H1 (cell line): ENCODE results near the gene SCMH1. TPM values are rescaled to one million over a fixed set of nuclear protein-coding genes. Genes with fewer than 3 reads are reported as not detected.

Experiments used
- CTCF ChIA-PET: fragments of 300-600 bp; sonication (Branson Sonifier 250); formaldehyde crosslinking; loops from one replicate; lab custom pipeline; 2021; ENCODE audit not compliant: partially characterized antibody; lab: Charles Lee
- POLR2A ChIA-PET: fragments of 300-600 bp; sonication (Branson Sonifier 250); formaldehyde crosslinking; loops from one replicate; lab custom pipeline; 2021; ENCODE audit warnings: inconsistent platforms; ENCODE audit not compliant: partially characterized antibody; lab: Charles Lee
- DNase-seq, 2 experiments: peaks; one replicate each; pipeline versions ENCODE4 v3.0.0 to v3.0.0-alpha.2; 2010 to 2022; ENCODE audit warnings: low spot score in 2 of 2, low read depth in 1 of 2, mixed read lengths in 1 of 2
- FAIRE-seq: peaks from 2 replicates; lab custom pipeline; 2011; peaks lifted over from hg19 to GRCh38; lab: Jason Lieb, UNC
- H2AFZ ChIP-seq: 2 replicates; pipeline ENCODE4 v1.8.1; 2012; ENCODE audit warnings: low read length, inconsistent platforms
- H2AK5ac ChIP-seq: 2 replicates; pipeline ENCODE4 v1.6.1; 2013; ENCODE audit warnings: low read depth, low read length
- H2BK120ac ChIP-seq: replicated peaks from 2 replicates; pipeline ENCODE3; 2013; ENCODE audit warnings: low read depth, low read length, inconsistent platforms
- H2BK12ac ChIP-seq: 2 replicates; pipeline ENCODE4 v1.6.1; 2013; ENCODE audit warnings: low read depth, low read length
- H2BK15ac ChIP-seq: 2 replicates; pipeline ENCODE4 v1.6.1; 2013; ENCODE audit warnings: low read length
- H2BK20ac ChIP-seq: 2 replicates; pipeline ENCODE4 v1.6.1; 2013; ENCODE audit warnings: low read length
- H2BK5ac ChIP-seq: 2 replicates; pipeline ENCODE4 v1.6.1; 2013; ENCODE audit warnings: low read depth, low read length
- H3K14ac ChIP-seq: 2 replicates; pipeline ENCODE4 v1.6.1; 2013; ENCODE audit warnings: inconsistent platforms; ENCODE audit not compliant: insufficient read length
- H3K18ac ChIP-seq: 2 replicates; pipeline ENCODE4 v1.6.1; 2013; ENCODE audit warnings: low read length; ENCODE audit errors: extremely low read depth
- H3K23ac ChIP-seq: 2 replicates; pipeline ENCODE4 v1.6.1; 2013; ENCODE audit warnings: inconsistent platforms; ENCODE audit not compliant: insufficient read length
- H3K23me2 ChIP-seq: 2 replicates; pipeline ENCODE4 v1.6.1; 2013; ENCODE audit warnings: low read depth, low read length
- H3K27ac ChIP-seq: 2 replicates; pipeline ENCODE4 v1.6.1; 2011; ENCODE audit warnings: low read depth, low read length, inconsistent platforms
- H3K27me3 ChIP-seq, 4 experiments: replicated peaks in 1 of 4; 1 replicate in 1 of 4; 2 replicates in 3 of 4; pipeline versions ENCODE4 v1.6.1 to v1.8.1; 2011 to 2013; ENCODE audit warnings: low read length in 3 of 4, mild to moderate bottlenecking in 3 of 4, inconsistent platforms in 2 of 4, mixed read lengths in 2 of 4, moderate library complexity in 1 of 4; ENCODE audit not compliant: control insufficient read depth in 3 of 4, insufficient read depth in 3 of 4; ENCODE audit errors: extremely low read depth in 1 of 4
- H3K36me3 ChIP-seq, 4 experiments: 2 replicates each; pipeline versions ENCODE4 v1.6.1 to v1.8.1; 2011 to 2013; ENCODE audit warnings: mild to moderate bottlenecking in 4 of 4, low read length in 3 of 4, moderate library complexity in 2 of 4, control low read depth in 1 of 4, inconsistent platforms in 1 of 4; ENCODE audit not compliant: insufficient read depth in 4 of 4, control insufficient read depth in 2 of 4
- H3K4ac ChIP-seq: replicated peaks from 2 replicates; pipeline ENCODE3; 2013; ENCODE audit warnings: low read length, low read depth, mixed read lengths, inconsistent platforms; ENCODE audit not compliant: insufficient read length
- H3K4me1 ChIP-seq, 4 experiments: replicated peaks in 1 of 4; 1 replicate in 1 of 4; 2 replicates in 3 of 4; pipeline versions ENCODE4 v1.6.1 to v1.8.1; 2011 to 2013; ENCODE audit warnings: low read length in 3 of 4, inconsistent platforms in 2 of 4, mixed read lengths in 1 of 4; ENCODE audit not compliant: insufficient read depth in 4 of 4, control insufficient read depth in 3 of 4
- H3K4me2 ChIP-seq, 2 experiments: 2 replicates each; pipeline versions ENCODE4 v1.6.1 to v1.8.1; 2011 to 2013; ENCODE audit warnings: low read depth in 2 of 2, low read length in 2 of 2, control low read depth in 1 of 2, inconsistent platforms in 1 of 2, mild to moderate bottlenecking in 1 of 2; ENCODE audit not compliant: insufficient read depth in 1 of 2
- H3K4me3 ChIP-seq, 4 experiments: fragments of 200-600, 300-600 bp in 1 of 4; sonication (generic), shearing (Covaris generic), sonication (Bioruptor Twin) in 1 of 4; 2 replicates each; pipeline versions ENCODE4 v1.5.1 to v1.8.1; 2011 to 2016; ENCODE audit warnings: low read length in 4 of 4, low read depth in 3 of 4, control low read depth in 2 of 4, inconsistent platforms in 2 of 4, mild to moderate bottlenecking in 2 of 4, mixed read lengths in 1 of 4, moderate library complexity in 1 of 4; ENCODE audit not compliant: insufficient read depth in 2 of 4; ENCODE audit errors: extremely low read depth in 1 of 4
- H3K56ac ChIP-seq: replicated peaks from 2 replicates; pipeline ENCODE3; 2013; ENCODE audit warnings: low read depth, mild to moderate bottlenecking, mixed read lengths, low read length, inconsistent platforms; ENCODE audit not compliant: insufficient read length
- H3K79me1 ChIP-seq: 2 replicates; pipeline ENCODE4 v1.6.1; 2013; ENCODE audit warnings: low read depth, low read length, control low read depth
- H3K79me2 ChIP-seq, 2 experiments: 2 replicates each; pipeline versions ENCODE4 v1.6.1 to v1.8.1; 2012 to 2013; ENCODE audit warnings: low read length in 2 of 2, mild to moderate bottlenecking in 2 of 2, inconsistent platforms in 1 of 2; ENCODE audit not compliant: insufficient read depth in 2 of 2, control insufficient read depth in 1 of 2
- H3K9ac ChIP-seq, 4 experiments: replicated peaks in 1 of 4; 1 replicate in 1 of 4; 2 replicates in 3 of 4; pipeline versions ENCODE4 v1.6.1 to v1.8.1; 2011 to 2013; ENCODE audit warnings: low read depth in 3 of 4, low read length in 3 of 4, control low read depth in 2 of 4, mild to moderate bottlenecking in 2 of 4, moderate library complexity in 2 of 4, inconsistent platforms in 1 of 4; ENCODE audit errors: extremely low read depth in 1 of 4
- H3K9me3 ChIP-seq, 2 experiments: 2 replicates each; pipeline versions ENCODE4 v1.6.1 to v1.8.1; 2012 to 2013; ENCODE audit warnings: mild to moderate bottlenecking in 2 of 2, moderate library complexity in 2 of 2, control low read depth in 1 of 2, inconsistent platforms in 1 of 2, low read depth in 1 of 2, low read length in 1 of 2, mixed read lengths in 1 of 2; ENCODE audit not compliant: insufficient read depth in 2 of 2
- H4K20me1 ChIP-seq, 2 experiments: replicated peaks in 1 of 2; 2 replicates each; pipeline versions ENCODE3 to v1.8.1; 2011 to 2013; ENCODE audit warnings: inconsistent platforms in 2 of 2, low read length in 2 of 2, mild to moderate bottlenecking in 1 of 2; ENCODE audit not compliant: insufficient read depth in 2 of 2, control insufficient read depth in 1 of 2
- H4K5ac ChIP-seq: 2 replicates; pipeline ENCODE4 v1.6.1; 2013; ENCODE audit warnings: low read length, low read depth, mixed read lengths, inconsistent platforms; ENCODE audit not compliant: insufficient read length
- H4K8ac ChIP-seq: 2 replicates; pipeline ENCODE4 v1.8.0; 2013; ENCODE audit warnings: mild to moderate bottlenecking, moderate library complexity, low read length, inconsistent platforms; ENCODE audit not compliant: insufficient read depth; ENCODE audit errors: extremely low read depth
- H4K91ac ChIP-seq: replicated peaks from 2 replicates; pipeline ENCODE3; 2013; ENCODE audit warnings: low read length, mixed read lengths, inconsistent platforms; ENCODE audit not compliant: insufficient read length
- ATF2 ChIP-seq: IDR thresholded peaks from 2 replicates; pipeline ENCODE4 v1.6.1; 2012; ENCODE audit warnings: low read length, inconsistent platforms
- BRCA1 ChIP-seq: IDR thresholded peaks from 2 replicates; pipeline ENCODE4 v1.6.1; 2012; ENCODE audit warnings: low read depth, low read length, improper control_type of control experiment
- CHD2 ChIP-seq: IDR thresholded peaks from 2 replicates; pipeline ENCODE4 v1.6.1; 2012; ENCODE audit warnings: low read length, improper control_type of control experiment
- CTBP2 ChIP-seq: IDR thresholded peaks from 2 replicates; pipeline ENCODE4 v1.7.0; 2011; ENCODE audit warnings: borderline replicate concordance, mild to moderate bottlenecking, moderate library complexity, mixed read lengths, low read length; ENCODE audit not compliant: insufficient read depth, insufficient read length
- GABPA ChIP-seq: IDR thresholded peaks from 2 replicates; pipeline ENCODE4 v1.6.1; 2011; ENCODE audit warnings: mild to moderate bottlenecking, low read length, moderate library complexity, borderline replicate concordance; ENCODE audit not compliant: insufficient read depth
- JUN ChIP-seq: IDR thresholded peaks from 2 replicates; pipeline ENCODE4 v1.6.1; 2011; ENCODE audit warnings: low read depth, mild to moderate bottlenecking, improper control_type of control experiment, low read length
- NANOG ChIP-seq: IDR thresholded peaks from 2 replicates; pipeline ENCODE4 v1.6.1; 2011; ENCODE audit warnings: low read length, low read depth, mild to moderate bottlenecking, inconsistent platforms; ENCODE audit not compliant: insufficient read depth, poor library complexity, severe bottlenecking
- RBBP5 ChIP-seq: IDR thresholded peaks from 2 replicates; pipeline ENCODE4 v1.7.1; 2012; ENCODE audit warnings: low read depth, mild to moderate bottlenecking, inconsistent platforms, low read length, moderate library complexity, borderline replicate concordance
- SIN3A ChIP-seq, 2 experiments: IDR thresholded peaks in 1 of 2; conservative IDR thresholded peaks in 1 of 2; 2 replicates each; pipeline ENCODE4 v1.6.1; 2011 to 2012; ENCODE audit warnings: low read length in 2 of 2, improper control_type of control experiment in 1 of 2, low read depth in 1 of 2, mild to moderate bottlenecking in 1 of 2
- SIX5 ChIP-seq: IDR thresholded peaks from 2 replicates; pipeline ENCODE4 v1.6.1; 2011; ENCODE audit warnings: mild to moderate bottlenecking, low read depth, low read length
- USF2 ChIP-seq: IDR thresholded peaks from 2 replicates; pipeline ENCODE4 v1.6.1; 2011; ENCODE audit warnings: low read length, improper control_type of control experiment
- polyA plus RNA-seq, 7 experiments: library from polyadenylated mRNA; depleted of rRNA in 3 of 7; stranded (reverse) in 5 of 7; unstranded in 2 of 7; fragments of >200 nt in 5 of 7; fragments of 200-250 nt in 2 of 7; gene quantifications; 1 replicate in 5 of 7; 2 replicates in 1 of 7; 4 replicates in 1 of 7; pipeline versions ENCODE4 v1.2.1 to v1.2.3, GENCODE V29; 2011 to 2013; ENCODE audit warnings: missing spikeins in 2 of 7, mixed read lengths in 2 of 7
- total RNA-seq: library from RNA; stranded (reverse); fragmentation: NEBNext Ultra II Directional; extraction: Animal tissue kit (Norgen Biotek cat#: 25700); gene quantifications from 2 replicates; pipeline ENCODE4 v1.2.1, GENCODE V29; 2021

SCMH1 gene
- total and polyA plus RNA-seq, 2 of the 8 experiments (the other 6 are each of a cell fraction or from before 2014, with no cell fraction given): 16.6 to 30.7 TPM

GRCh38 chr1:41153750-41154274, 88.3 kb downstream of the SCMH1 start:
- H3K79me2 ChIP-seq: no peaks in the 10 kb centered on the region
- no peak for DNase-seq
- no peaks in the 10 kb centered on the region for H3K79me1 ChIP-seq
- no peak overlapping the region for H2BK5ac ChIP-seq
- H4K91ac ChIP-seq: no peak overlapping the region
- no peak overlapping the region for H4K5ac ChIP-seq
- H2BK120ac ChIP-seq: no peak overlapping the region
- no peaks in the 10 kb centered on the region for H3K9me3 ChIP-seq
- no peaks in the 10 kb centered on the region; a peak in 1 of 7 replicates for H3K4me1 ChIP-seq
- H3K4ac ChIP-seq: no peak overlapping the region
- TF ChIP-seq SIN3A (conservative IDR thresholded peaks at IDR 0.05 in 1 of 2, IDR thresholded peaks at IDR 0.05 in 1 of 2; ENCODE audit: low read depth in 1 of 2, low read length in 2 of 2) (no peak), ATF2 (no peak), SIX5 (no peak), CHD2 (no peak), NANOG (no peak), JUN (no peak), CTBP2 (no peak), BRCA1 (no peak), USF2 (no peak), GABPA (no peak), RBBP5 (no peak)
- no peak overlapping the region for H2AK5ac ChIP-seq
- no peak overlapping the region for H3K56ac ChIP-seq
- ChIA-PET CTCF (no interaction called here), POLR2A (no interaction called here)
- no peak overlapping the region for H3K27ac ChIP-seq
- no peak for FAIRE-seq
- H3K18ac ChIP-seq: no peak overlapping the region
- H3K23ac ChIP-seq: no peak overlapping the region
- no peak overlapping the region for H3K4me3 ChIP-seq
- no peaks in the 10 kb centered on the region for H3K23me2 ChIP-seq
- no peak overlapping the region for H3K14ac ChIP-seq
- H2BK15ac ChIP-seq: no peak overlapping the region
- no peak overlapping the region for H4K8ac ChIP-seq
- no peaks in the 10 kb centered on the region for H4K20me1 ChIP-seq
- H3K4me2 ChIP-seq: no peak overlapping the region
- no peak overlapping the region for H2BK20ac ChIP-seq
- H3K27me3 ChIP-seq: no peaks in the 10 kb centered on the region
- H2BK12ac ChIP-seq: no peak overlapping the region
- no peak overlapping the region for H2AFZ ChIP-seq
- H3K9ac ChIP-seq: no peak overlapping the region
- H3K36me3 ChIP-seq: no peaks in the 10 kb centered on the region; a peak in 1 of 8 replicates
